GM19351 (cell line): ENCODE results near the gene GJB6.

Source experiments
- ATAC-seq: cut with Tn5 transposase; IDR thresholded peaks from one replicate; pipeline ENCODE4 v1.9.1; 2021; ENCODE audit warnings: mild to moderate bottlenecking, moderate library complexity; ENCODE audit not compliant: unreplicated experiment

GJB6 gene

GRCh38 chr13:20227730-20228129 lies 4.4 kb downstream of the GJB6 start:
- no peak for ATAC-seq

DNA sequence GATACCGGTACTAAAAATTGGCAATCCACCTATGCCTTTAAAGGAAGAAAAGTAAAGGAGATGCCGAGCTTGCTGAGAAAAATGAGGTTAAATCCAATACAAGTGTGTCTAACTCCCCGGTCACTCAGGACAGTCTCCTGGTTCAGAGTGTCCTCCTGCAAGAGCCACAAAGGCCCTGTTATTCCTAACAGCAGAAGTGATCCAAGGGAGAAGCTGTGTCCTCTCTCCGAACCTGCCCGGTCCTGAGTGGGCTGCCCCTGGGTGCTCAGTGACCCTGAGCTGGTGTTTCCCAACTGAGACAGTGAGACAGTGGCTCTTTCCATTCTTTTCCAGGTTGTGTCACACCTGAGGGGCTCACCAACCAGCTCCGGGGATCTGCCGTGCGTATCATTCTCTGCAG lies 4.8 kb downstream of the GJB6 start:
- no peak for ATAC-seq

DNA sequence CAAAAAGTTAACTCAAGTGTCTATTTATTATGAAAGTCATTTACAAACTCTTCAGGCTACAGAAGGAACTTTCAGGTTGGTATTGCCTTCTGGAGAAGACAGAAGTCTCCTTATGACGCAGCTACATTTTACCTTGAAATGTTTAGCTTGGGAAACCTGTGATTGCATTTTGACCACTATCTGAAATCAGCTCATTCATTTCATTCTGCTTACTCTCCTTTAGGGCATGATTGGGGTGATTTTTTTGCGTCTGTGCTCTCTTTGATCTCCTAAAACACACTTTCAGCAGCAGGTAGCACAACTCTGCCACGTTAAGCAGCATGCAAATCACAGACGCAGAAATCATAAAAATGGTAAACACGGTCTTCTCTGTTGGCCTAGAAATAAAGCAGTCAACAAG lies 9.6 kb downstream of the GJB6 start:
- ATAC-seq = no peak

DNA sequence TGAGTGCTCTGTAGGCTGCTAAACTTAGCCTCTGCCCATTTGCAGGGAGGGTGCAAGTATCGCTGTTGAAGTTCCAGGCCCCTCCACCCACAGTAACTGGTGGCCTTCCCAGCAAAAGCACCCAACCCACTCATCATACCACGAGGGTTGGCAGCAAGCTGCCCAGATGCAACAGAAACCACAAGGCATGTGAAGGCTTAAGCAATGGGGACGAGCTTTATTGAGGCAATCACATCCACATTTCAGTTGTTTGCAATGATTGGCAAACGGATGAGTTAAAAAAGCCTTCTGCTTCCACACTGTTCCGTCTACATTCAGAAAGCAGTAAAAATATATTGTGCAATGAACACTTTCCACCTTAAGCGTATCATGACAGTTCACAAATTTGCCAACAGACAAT lies 10.3 kb downstream of the GJB6 start:
- ATAC-seq = no peak

- ATAC-seq = peak; percentile 89
These were observed 12.5 kb downstream of the GJB6 start for GRCh38 chr13:20219577-20219976.

DNA sequence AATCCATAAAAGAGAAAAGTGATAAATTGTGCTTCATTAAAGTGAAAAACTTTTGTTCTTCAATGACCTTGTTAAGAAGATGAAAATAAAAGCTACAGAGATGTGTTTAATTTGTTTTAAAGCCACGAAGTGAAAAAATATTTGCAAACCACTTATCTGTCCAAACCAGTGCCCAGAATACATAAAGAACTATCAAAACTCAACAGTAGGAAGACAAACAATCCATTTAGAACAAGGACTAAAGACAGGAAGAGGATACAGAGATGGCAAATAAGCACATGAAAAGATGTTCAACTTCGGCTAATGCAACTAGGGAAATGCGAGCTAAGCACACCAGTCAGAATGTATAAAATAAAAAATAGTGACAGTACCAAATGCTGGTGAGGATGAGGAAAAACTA lies 15.0 kb downstream of the GJB6 start:
- no peak for ATAC-seq

GRCh38 chr13:20209948-20210347 lies 22.2 kb downstream of the GJB6 start:
- no peak for ATAC-seq

- ATAC-seq = no peak
These were observed 25.4 kb downstream of the GJB6 start for GRCh38 chr13:20206698-20207235.

DNA sequence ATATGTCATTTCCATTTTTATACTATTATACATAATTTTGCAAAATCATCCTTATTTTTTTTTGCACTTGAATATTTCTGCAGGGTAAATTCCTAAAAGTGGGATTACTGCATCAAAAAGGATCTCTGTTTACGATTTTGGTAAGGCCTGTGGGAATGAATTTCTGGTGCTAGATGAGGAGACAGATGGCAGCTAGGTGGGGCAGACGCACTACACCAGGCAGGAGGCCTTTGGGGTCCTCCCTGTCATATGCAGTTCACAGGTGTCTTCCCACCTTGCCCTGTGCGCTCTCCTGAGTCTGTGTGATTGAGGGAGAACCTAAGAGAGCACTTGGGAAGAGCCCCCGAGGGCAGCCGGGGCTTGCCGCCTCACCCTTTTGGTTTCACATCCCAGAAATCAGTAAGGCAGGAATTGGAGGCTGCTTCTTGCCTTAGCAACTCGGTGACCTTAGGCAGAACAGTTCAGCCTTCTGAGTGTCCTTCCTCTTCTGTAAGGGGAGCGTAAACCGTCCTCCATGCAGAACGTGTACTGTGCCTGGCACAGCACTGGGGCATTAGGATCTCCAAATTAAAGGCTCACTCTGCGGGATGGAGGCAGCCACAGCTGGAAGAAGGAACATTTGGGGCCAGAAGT lies 25.9 kb downstream of the GJB6 start:
- no peak for ATAC-seq

DNA sequence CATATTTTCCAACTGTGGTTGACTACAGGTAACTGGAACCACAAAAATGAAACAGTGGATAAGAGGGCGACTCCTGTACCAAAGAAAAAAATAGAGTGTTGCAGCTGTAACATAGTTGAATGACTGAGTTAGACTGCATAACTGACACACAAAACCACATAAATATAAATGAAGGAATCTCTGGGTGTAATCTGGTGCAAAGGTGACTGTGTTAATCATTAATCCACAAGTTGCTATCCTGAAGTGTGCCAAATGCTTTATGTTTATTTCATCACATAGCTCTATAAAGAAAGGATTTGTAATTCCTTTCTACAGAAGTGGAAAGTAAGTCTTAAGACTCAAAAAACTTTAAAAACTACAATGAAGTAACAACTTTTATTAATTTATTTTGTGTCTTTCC lies 33.3 kb downstream of the GJB6 start:
- no peak for ATAC-seq

GRCh38 chr13:20197361-20197834 lies 34.7 kb downstream of the GJB6 start:
- no peak for ATAC-seq

DNA sequence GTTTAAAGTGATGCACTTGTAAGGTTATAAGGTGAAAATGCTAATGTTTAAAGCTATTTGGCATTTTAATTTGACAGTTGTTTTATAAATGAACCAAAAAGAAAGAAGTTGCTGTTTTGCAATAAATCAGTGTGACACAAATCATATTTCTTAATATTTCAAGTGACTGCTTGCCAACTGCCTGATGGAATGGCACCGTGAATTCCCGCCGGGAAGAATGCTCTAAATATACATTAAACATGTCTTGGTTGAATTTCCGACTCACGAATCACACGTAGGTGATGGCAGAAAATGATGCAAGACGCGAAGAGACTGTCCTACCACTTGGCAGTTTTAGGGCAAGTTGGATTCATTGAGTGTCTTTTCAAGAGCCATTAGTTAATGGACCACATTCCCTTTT lies 36.3 kb downstream of the GJB6 start:
- ATAC-seq = no peak

- ATAC-seq = no peak
These were observed 38.0 kb downstream of the GJB6 start for GRCh38 chr13:20193907-20194631.

- ATAC-seq = no peak
These were observed 38.8 kb downstream of the GJB6 start for GRCh38 chr13:20193162-20193906.

- no peak for ATAC-seq
These were observed 39.3 kb downstream of the GJB6 start, which contains the start of gene GJB2 for GRCh38 chr13:20192836-20193161. TSS of gene GJB2 (minus strand) at chr13:20192938. CDS start at chr13:20189581, 3,357 bp downstream.

- ATAC-seq = no peak
These were observed 39.8 kb downstream of the GJB6 start for GRCh38 chr13:20192158-20192835.

DNA sequence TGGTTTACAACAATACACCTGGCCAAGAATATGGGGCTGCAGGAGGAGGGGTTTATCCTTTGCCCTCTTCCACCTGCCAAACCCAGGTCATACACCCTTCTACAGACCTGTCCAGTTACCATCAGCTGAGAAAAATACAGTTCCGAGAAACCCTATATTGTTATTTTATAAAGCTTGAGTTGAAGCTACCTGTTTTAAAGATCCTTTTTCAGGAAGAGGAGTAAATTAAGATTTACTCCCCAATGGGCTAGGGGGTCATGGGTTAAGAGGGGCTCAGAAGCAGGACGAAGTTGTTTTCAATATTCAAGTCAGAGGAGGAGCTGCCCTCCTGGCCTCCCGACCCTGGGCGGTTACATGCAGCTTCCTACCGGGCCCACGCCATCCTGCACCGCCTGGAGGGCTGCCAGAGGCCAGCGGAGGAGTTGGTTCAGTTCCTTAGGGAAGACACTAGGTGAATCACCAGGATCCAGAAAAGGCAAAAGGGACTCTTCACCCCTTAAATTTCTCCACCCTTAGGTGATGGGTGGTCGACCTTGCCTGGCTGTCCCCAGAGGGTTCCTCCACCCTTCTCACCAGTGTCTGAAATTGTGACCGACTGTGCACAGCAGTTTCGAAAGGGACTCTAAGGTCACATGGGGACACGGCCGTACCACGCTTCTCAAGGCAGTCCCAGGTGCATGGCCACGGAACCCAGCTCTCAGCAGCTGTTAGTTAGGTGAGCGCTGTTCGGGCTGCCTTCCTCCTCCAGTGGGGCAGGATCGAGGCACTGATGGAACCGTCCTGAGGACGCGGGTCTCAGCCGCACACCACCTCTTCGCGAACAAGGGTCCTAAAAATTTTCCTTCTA lies 40.6 kb downstream of the GJB6 start:
- ATAC-seq = no peak

- ATAC-seq = no peak
These were observed 41.4 kb downstream of the GJB6 start for GRCh38 chr13:20190481-20191310.

GRCh38 chr13:20190076-20190475 lies 42.0 kb downstream of the GJB6 start:
- ATAC-seq = no peak
